ENCODE data around the gene BLVRA. TPM values are rescaled to one million over a fixed set of nuclear protein-coding genes. Genes with fewer than 3 reads are reported as not detected.
"Not testable (repeated sequence)": the region's sequence is repeated elsewhere in the genome, so short reads cannot be mapped to it uniquely, and the experiment has no call there.

BLVRA gene
- total RNA-seq, 1 donor from 2014 or later: 84.5 TPM

DNA sequence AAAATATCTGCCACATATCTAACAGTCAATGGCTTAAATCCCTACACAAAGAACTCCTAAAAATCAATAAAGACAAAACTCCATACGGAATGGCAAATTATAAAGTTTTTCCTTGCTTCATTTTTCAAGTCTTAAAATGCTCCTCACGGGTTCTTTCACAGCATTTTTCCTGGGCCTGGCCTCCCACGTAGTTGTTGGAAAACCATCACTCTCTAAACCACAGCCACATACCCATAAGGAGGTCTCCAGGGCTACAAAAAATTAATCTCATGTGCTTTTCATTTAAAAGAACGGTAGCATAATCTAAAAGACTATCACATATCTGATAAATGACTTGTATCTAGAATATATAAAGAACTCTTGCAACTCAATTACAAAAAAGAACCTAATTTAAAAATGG lies 32.0 kb upstream of the BLVRA start:
- TF ChIP-seq, protein P1, sequence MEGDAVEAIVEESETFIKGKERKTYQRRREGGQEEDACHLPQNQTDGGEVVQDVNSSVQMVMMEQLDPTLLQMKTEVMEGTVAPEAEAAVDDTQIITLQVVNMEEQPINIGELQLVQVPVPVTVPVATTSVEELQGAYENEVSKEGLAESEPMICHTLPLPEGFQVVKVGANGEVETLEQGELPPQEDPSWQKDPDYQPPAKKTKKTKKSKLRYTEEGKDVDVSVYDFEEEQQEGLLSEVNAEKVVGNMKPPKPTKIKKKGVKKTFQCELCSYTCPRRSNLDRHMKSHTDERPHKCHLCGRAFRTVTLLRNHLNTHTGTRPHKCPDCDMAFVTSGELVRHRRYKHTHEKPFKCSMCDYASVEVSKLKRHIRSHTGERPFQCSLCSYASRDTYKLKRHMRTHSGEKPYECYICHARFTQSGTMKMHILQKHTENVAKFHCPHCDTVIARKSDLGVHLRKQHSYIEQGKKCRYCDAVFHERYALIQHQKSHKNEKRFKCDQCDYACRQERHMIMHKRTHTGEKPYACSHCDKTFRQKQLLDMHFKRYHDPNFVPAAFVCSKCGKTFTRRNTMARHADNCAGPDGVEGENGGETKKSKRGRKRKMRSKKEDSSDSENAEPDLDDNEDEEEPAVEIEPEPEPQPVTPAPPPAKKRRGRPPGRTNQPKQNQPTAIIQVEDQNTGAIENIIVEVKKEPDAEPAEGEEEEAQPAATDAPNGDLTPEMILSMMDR (conservative IDR thresholded peaks at IDR 0.05; ENCODE audit: low read depth, low read length): no peak
- H3K4me3 ChIP-seq (ENCODE audit: low read depth, low read length): no peak overlapping the region
- DNase-seq (ENCODE audit: low read depth): no peak

DNA sequence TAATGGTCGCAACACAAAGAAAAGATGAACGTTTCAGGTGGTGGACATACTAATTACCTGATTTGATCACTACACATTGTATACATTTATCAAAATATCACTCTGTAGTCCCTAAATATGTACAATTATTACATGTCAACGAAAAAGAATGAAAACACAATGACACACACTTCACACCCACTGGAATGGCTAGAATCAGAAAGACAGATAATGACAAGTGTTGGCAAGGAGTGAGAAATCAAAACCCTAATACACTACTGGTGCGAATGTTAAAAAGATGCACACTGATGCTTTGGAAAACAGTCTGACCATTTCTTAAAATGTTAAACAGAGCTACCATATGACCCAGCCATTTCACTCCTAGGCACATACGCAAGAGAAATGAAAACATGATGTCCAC lies 31.5 kb upstream of the BLVRA start:
- H3K4me3 ChIP-seq (ENCODE audit: low read depth, low read length): no peak overlapping the region
- DNase-seq (ENCODE audit: low read depth): no peak
- TF ChIP-seq, protein P1 (conservative IDR thresholded peaks at IDR 0.05; ENCODE audit: low read depth, low read length): no peak

DNA sequence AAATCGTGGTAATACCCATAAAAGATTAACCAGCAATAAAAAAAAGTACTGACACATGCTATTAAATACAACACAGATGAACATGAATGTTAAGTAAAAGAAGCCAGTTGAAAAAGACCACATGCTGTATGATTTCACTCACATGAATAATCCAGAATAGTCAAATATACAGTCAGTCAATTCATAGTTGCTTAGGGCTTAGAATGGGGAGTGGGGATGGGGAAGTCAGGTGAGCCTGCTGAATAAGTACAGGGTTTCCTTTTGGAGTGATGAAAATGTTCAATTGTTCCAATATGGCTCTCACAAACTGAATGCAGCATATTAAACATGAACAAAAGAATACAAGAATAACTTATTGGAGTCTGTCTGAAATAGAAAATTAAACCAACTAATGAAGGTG lies 31.0 kb upstream of the BLVRA start:
- H3K4me3 ChIP-seq (ENCODE audit: low read depth, low read length): no peak overlapping the region
- DNase-seq (ENCODE audit: low read depth): no peak
- TF ChIP-seq, protein P1 (conservative IDR thresholded peaks at IDR 0.05; ENCODE audit: low read depth, low read length): no peak

DNA sequence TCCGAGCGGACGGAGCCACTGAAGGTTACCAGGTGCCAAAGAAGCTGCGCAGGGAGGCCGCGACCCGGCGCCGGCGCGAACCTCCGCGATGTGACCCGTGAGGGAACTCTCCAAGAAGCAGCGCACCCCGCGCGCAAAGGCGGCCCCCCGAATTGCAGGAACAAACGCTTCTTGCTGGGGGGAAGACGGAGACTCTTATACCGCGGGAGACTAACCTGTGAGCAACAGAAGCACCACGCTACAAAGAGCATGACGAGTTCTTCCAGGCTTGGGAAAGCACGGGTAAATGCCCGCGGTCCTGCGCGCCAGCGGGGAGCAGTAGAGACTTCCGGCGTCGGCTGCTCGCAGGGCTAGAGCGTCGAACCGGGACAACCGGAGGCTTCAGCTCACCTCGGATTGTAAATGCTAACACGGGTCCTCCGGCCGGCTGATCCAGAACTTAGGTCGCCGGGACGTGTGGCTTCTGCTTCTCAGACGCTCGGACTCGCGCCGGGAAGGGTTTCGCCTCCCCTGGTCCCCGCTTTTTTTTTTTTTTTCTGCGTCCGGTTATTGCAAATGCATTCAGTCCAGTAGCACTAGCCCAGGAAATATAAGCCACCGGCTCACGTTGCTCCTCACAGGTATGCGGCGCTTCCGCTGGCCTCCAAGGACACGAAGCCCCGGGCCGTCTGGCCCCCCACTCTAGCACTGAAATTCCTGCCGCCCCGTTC lies 29.1 kb upstream of the BLVRA start, which contains the start of gene COA1:
TSS of gene COA1 (minus strand) at position 310 of the 710 bp plus-strand sequence. CDS start 80,909 bp downstream, outside the sequence.
- peak; percentile 67 for DNase-seq (ENCODE audit: low read depth)
- H3K4me3 ChIP-seq (ENCODE audit: low read depth, low read length): peak within 1 kb of the TSS; percentile 88
- TF ChIP-seq, protein P1 (conservative IDR thresholded peaks at IDR 0.05; ENCODE audit: low read depth, low read length): no peak

DNA sequence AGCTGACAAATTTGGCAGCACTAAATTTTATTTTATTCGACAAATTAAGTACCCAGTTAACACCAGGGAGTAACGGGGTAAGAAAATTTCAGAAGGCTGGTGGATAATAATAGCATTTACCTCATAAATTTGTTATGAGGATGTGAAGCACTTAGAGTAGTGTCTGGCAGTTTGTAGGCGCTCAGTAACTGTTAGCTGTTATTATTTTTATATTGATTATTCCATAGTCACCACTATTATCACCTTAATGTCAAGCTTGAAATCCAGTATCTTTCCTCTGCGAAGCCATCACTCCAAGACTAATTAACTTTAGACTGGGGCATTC lies 28.6 kb upstream of the BLVRA start:
- DNase-seq (ENCODE audit: low read depth): no peak
- peak overlapping the region; percentile 88 for H3K4me3 ChIP-seq (ENCODE audit: low read depth, low read length)
- TF ChIP-seq, protein P1 (conservative IDR thresholded peaks at IDR 0.05; ENCODE audit: low read depth, low read length): no peak

DNA sequence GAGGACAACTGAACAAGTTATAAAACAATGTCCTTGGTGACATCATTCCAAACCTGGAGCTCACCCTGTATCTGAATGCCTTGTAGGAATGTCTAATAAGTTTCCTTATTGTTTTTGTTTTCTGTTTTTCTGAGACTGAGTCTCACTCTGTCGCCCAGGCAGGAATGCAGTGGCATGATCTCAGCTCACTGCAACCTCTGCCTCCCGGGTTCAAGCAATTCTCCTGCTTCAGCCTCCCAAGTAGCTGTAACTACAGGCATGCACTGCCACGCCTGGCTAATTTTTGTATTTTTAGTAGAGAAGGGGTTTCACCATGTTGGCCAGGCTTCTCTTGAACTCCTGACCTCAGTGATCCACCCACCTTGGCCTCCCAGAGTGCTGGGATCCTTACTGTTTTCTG lies 27.0 kb upstream of the BLVRA start:
- not testable (repeated sequence) for DNase-seq (ENCODE audit: low read depth); H3K4me3 ChIP-seq (ENCODE audit: low read depth, low read length)

DNA sequence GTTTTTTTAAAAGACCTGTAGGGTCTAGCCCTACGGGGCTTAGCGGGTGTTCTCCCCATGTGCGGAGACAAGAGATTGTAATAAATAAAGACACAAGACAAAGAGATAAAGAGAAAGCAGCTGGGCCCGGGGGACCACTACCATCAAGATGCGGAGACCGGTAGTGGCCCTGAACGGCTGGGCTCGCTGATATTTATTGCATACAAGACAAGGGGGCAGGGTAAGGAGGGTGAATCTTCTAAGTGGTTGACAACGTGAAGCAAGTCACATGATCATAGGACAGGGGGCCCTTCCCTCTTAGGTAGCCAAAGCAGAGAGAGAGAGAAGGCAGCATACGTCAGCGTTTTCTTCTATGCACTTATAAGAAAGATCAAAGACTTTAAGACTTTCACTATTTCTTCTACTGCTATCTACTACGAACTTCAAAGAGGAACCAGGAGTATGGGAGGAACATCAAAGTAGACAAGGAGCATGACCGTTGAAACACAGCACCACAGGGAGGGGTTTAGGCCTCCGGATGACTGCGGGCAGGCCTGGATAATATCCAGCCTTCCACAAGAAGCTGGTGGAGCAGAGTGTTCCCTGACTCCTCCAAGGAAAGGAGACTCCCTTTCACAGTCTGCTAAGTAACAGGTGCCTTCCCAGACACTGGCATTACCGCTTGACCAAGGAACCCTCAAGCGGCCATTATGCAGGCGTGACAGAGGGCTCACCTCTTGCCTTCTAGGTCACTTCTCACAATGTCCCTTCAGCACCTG lies 23.7 kb upstream of the BLVRA start:
- not testable (repeated sequence) for DNase-seq (ENCODE audit: low read depth); H3K4me3 ChIP-seq (ENCODE audit: low read depth, low read length)

DNA sequence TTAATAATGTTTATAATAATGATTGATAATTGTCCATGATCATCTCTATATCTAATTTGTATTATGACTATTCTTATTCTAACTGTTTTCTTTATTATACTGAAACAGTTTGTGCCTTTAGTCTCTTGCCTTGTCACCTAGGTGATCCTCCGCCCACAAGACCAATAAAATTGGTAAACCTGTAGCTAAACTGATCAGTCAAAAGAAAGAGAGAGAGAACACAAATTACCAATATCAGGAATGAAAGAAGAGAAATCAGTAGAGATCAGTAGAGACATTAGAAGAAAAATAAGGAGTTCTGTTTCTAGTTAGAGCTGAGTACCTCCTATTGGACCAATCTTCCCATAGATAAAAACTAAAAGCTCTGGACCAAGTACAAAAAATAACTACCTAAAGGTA lies 23.1 kb upstream of the BLVRA start:
- DNase-seq (ENCODE audit: low read depth): no peak
- TF ChIP-seq, protein P1 (conservative IDR thresholded peaks at IDR 0.05; ENCODE audit: low read depth, low read length): no peak
- no peak overlapping the region for H3K4me3 ChIP-seq (ENCODE audit: low read depth, low read length)

All from epithelial cell of proximal tubule (primary cell).